G401 (cell line): ENCODE results near the gene MRPL28. TPM values are rescaled to one million over a fixed set of nuclear protein-coding genes. Genes with fewer than 3 reads are reported as not detected.
"Not testable (repeated sequence)": the region's sequence is repeated elsewhere in the genome, so short reads cannot be mapped to it uniquely, and the experiment has no call there.

ENCODE experiments used
- DNase-seq: peaks from one replicate; pipeline ENCODE4 v3.0.0-alpha.2; 2015; ENCODE audit warnings: low spot score
- in situ Hi-C: cut with HindIII; loops from 2 replicates; pipeline ENCODE4 v1.10.0; 2016; ENCODE audit warnings: low sequenced_read_pairs, mixed read lengths
- total RNA-seq: library from RNA; depleted of rRNA; stranded (reverse); fragments of >200 nt; shearing (Covaris generic); gene quantifications from 2 replicates; pipeline ENCODE4 v1.2.3, GENCODE V29; 2014

MRPL28 gene
- total RNA-seq, 1 experiment from 2014 or later = 250 TPM

DNA sequence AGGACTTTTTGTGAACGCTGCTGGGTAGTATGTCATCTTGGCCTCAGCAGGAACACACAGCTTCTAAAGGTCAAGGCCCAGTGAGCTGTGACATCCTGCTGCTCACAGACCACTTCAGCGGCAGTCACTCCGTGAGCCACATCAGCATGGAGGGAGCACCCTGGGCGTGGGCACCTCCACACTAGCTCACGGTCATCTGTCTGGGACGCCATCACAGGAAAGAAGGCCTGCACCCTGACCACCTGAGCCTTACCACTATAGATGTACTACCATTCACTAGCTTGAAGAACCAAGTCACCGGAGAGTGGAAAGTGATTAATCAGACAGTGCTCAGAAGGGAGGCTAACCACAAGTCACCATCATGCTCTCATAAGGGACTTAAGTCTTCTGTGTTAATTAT lies 21.1 kb downstream of the MRPL28 start:
- DNase-seq = no peak
- in situ Hi-C loops = no loop called here

DNA sequence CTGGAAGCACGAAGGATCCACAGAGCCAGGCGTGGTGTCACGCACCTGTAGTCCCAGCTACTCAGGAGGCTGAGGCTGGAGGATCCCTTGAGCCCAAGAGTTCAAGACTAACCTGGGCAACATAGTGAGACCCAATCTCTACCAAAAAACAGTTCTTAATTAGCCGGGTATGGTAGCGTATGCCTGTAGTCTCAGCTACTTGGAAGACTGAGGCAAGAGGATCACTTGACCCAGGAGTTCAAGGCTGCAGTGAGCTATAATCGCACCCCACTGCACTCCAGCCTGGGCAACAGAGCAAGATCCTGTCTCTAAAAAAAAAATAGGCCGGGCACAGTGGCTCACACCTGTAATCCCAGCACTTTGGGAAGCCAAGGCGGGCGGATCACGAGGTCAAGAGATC lies 21.8 kb downstream of the MRPL28 start:
- DNase-seq, in situ Hi-C loops: not testable (repeated sequence)

DNA sequence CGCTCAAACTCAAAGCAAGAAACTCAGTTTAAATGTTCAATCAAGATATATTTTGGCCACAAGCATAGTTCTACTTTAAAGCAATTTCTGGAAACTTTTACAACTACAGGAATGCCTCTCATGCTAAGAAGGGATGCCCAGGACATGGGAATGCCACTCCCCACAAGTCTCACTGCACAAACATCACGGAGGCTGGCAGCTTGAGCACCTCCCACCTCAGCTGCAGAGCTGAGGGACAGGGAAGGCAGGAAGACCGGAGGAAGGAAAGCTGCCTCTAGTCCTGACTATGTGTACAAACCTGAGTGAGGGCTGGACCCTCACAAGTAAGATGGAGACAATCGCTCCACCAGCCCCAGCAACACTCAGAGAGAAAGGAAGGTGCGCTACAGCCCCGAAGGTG lies 23.1 kb downstream of the MRPL28 start:
- no peak for DNase-seq
- in situ Hi-C loops = no loop called here

DNA sequence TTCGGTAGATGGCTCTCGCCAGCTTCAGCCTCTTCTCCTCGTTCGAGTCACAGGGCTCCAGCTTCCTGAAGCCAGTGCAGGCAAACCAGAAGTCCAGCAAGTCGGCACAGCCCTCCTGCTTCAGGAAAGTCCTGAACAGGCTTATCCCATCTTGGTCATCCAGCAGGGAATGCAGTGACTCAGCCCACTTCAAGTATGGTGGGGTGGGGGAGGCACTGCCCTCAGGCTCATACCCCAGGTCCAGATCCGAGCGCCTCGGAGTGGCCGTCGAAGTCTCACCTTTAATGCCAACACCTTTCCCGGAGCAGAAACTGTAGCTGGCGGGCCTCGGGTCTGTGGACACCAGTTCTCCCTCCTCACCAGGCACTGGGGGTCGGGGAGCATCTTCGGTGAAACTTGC lies 23.8 kb downstream of the MRPL28 start:
- in situ Hi-C loops = no loop called here
- no peak for DNase-seq

DNA sequence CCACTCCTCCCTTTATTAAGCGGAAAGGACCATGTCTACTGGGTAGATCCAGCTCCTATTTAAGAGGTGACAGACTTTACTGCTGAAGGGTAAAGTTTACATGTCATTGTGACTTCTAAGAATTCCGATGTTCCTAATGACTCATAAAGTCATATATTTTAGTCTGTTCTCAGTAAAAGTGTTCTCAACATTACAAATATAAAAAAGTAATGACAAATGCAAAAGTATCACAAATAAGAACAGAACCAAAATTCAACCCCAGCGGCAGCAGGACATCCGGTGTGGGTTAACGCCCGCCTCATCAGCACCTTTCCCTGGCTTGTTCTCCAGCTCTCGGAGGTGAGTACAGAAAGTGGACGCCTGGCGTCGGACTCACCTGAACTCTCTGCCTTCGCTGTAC lies 24.6 kb downstream of the MRPL28 start:
- no peak for DNase-seq
- in situ Hi-C loops = no loop called here

DNA sequence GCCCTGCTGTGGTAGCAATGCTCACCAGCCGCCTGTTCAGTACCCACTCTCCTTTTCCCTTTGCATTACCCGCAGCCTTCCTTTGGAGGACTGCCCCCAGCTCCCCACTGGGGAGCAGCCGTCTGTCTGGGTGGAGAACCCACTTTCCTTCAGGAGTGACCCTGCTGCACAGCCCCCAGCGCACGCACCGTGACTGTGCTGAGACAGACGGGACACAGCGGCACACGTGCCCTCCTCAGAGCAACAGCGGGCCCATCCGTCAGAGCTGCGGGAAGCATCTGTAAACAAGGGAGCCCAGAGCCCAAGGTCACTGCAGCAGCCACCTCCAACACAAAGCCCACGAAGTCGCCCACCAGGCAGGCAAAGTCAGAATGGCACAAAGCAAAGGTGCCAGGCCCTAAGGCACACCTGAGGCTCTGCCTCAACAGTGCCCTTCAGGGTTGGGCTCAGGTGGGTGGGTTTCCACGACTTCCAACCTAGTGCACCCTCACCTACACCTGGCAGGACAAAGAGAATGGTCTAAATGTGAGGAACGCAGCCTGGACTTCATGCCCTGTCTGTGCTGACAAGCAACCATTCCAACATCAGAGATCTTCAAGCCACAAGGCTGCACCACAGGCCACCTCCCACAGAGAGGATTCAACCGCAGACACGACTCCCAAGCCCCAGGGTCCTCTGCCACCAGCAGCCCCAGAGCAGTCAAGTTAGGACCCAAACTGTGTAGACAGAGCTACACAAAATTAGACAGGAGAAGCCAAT lies 27.7 kb downstream of the MRPL28 start:
- DNase-seq = no peak
- in situ Hi-C loops = no loop called here

DNA sequence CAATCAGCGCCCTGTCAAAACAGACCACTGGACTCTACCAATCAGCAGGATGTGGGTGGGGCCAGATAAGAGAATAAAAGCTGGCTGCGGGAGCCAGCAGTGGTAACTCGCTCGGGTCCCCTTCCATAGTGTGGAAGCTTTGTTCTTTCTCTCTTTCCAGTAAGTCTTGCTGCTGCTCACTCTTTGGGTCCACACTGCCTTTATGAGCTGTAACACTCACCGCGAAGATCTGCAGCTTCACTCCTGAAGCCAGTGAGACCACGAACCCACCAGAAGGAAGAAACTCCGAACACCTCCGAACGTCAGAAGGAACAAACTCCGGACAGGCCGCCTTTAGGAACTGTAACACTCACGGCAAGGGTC lies 28.4 kb downstream of the MRPL28 start:
- in situ Hi-C loops, DNase-seq: not testable (repeated sequence)

DNA sequence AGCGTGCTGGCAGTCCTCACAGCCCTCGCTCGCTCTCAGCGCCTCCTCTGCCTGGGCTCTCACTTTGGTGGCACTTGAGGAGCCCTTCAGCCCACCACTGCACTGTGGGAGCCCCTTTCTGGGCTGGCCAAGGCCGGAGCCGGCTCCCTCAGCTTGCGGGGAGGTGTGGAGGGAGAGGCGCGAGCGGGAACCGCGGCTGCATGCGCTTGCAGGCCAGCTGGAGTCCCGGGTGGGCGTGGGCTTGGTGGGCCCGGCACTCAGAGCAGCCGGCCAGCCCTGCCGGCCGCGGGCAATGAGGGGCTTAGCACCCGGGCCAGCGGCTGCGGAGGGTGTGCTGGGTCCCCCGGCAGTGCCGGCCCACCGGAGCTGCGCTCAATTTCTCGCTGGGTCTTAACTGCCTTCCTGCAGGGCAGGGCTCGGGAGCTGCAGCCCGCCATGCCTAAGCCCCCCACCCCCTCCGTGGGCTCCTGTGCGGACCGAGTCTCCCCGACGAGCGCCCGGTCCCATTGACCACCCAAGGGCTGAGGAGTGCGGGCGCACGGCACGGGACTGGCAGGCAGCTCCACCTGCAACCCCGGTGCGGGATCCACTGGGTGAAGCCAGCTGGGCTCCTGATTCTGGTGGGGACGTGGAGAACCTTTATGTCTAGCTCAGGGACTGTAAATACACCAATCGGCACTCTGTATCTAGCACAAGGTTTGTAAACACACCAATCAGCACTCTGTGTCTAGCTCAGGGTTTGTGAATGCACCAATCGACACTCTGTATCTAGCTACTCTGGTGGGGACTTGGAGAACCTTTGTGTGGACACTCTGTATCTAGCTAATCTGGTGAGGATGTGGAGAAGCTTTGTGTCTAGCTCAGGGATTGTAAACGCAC lies 29.0 kb downstream of the MRPL28 start:
- in situ Hi-C loops = not testable (repeated sequence)

DNA sequence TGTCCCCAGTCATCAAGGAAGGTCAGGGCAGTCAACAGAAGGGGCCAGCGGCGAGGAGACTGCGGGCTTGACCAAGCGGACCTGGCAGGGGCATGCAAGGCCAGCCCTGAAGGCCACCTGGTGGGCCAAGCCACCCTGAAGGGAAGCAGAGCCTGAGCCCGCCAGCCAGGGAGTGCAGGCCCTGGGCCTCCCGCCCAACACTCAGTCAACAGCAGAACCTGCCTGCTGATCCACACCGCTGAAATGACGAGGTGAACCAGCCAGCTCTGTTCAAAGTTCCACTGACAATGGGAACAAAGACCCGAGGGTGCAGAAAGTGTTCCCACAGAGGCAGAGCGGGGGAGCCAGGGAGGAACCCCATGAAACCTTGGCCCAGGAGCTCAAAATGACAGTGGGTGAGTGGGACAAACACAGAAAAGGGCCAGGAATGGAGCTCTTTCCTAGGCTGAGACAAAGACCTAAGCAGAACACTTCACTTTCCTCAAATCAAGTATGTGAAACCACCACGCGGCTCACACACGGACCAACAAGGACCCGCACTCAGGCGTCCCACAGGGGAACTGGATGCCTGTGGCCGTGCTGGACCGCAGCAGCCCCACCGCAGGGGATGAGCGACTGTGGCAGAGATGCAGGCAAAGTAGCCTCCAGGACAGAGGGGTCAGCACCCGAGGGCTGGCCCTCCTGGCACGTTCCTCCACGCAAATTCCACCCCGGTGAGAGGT lies 29.8 kb downstream of the MRPL28 start:
- in situ Hi-C loops = no loop called here
- DNase-seq = peak; percentile 48

More for the DNA sequence above, 29.0 kb downstream of the MRPL28 start:
- not testable (repeated sequence) for DNase-seq

DNA sequence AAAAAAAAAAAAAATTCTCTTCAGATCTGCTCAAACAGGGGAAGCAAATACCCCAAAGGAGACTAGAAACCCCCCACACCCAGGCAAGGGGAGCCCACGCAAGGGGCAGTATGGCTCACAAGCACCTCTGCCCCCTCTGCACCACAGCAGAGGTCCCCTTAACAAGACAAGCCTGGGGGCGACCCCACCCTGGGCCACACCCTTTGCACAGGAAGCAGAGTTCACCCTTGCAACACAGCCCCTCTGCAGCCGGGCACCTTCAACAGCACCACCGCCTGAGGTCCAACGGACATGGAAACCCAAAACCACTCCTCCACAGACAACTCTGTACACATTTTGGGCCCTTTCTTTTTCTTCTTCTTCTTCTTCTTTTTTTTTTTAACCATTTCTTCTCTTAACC lies 30.7 kb downstream of the MRPL28 start:
- in situ Hi-C loops = no loop called here
- DNase-seq = no peak

DNA sequence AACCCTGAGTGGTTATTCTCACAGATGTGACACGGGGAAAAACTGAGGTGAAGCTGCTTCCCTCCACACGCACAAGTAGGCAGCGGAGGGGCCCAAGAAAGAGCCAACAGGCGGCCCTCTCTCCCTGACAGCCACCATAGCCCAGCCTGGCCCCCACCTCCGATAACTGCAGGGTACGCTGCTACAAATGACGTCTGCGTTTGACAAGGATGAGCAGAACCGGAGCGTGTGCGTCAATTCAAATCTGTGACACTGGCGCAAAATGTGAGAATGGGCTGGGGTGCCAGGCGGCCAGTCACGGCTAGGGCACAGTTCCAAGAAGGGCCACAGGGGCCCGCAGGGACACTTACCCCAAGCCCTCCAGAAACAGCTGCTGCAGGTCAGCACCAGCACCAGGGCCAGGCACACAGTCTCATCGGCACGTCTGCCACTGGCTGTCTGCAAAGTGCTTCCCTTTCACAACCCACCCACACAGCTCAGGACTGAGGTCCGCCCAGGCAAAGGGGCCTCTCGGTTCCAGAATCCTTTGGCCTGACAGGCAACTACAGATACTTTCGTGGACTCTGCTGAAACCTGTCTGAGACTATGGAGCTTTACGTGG lies 32.3 kb downstream of the MRPL28 start:
- in situ Hi-C loops = no loop called here
- peak; percentile 64 for DNase-seq

DNA sequence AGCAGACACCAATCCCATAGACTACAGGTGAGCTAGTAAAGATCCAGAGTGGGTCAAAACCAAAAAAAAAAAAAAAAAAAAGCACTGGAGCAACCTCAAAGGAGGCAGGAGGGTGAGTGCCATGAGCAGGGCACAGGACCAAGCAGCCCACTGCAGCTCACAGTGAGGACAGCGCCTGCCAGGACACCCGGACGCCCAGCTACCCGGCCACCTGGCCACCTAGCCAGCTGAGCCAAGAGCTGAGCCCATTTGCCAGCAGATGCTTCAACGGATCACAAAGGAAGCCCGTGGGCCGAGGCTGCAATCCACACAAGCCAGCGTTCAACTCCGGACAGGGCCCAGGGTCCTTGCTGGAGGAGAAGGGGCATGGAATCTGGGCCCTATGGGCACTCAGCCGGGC lies 32.9 kb downstream of the MRPL28 start:
- in situ Hi-C loops = no loop called here
- peak; percentile 90 for DNase-seq

DNA sequence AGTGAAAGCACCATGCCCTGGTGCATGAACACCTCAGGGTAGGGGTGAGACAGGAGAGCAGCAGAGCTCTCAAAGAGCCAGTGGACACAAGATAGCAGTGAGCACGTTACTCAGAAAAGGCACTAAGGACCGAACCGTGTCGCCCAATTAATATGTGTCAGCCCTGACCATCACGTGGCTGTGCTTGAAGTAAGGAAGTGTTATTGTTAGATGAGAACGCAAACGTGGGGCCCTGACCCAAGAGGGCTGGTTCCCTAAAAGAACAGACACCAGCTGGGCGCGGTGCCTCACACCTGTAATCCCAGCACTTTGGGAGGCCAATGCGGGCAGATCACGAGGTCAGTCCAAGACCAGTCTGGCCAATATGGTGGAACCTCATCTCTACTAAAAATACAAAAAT lies 34.1 kb downstream of the MRPL28 start:
- in situ Hi-C loops = no loop called here

DNA sequence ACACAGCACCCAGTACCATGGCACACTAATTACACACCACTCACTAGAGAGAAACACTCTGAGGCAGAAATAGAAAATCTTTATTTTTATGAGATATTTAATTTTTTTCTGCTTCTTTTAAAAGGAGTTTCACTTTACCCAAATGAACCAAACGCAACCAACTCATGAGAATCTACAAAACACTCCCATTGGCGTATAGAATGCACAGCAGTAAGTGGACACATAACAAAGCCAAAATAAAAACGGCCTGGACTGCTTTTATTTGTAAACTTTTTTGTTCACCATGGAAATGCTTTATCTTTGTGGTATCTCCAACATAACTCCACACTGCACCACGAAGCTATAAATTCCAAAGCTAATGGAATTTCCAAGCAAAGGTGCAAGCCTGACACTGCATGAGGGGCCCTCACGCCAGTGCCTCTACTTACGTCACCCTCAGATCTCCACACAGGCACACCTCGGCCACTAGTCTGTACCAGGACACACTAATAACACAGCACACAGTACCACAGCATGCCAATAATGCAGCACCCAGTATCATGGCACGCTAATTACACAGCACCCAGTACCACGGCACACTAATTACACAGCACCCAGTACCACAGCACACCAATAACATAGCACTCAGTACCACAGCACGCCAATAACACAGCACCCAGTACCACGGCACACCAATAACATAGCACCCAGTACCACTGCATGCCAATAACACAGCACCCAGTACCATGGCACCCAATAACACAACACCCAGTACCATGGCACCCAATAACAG lies 35.3 kb downstream of the MRPL28 start:
- in situ Hi-C loops = not testable (repeated sequence)

More for the DNA sequence above, 34.1 kb downstream of the MRPL28 start:
- no peak for DNase-seq

DNA sequence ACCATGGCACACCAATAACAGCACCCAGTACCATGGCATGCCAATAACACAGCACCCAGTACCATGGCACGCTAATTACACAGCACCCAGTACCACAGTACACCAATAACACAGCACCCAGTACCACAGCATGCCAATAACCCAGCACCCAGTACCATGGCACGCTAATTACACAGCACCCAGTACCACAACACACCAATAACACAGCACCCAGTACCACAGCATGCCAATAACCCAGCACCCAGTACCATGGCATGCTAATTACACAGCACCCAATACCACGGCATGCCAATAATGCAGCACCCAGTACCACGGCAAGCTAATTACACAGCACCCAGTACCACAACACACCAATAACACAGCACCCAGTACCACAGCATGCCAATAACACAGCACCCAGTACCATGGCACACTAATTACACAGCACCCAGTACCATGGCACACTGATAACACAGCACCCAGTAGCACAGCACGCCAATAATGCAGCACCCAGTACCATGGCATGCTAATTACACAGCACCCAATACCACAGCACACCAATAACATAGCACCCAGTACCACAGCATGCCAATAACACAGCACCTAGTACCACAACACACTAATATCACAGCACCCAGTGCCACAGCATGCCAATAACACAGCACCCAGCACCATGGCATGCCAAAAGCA lies 36.0 kb downstream of the MRPL28 start:
- DNase-seq, in situ Hi-C loops: not testable (repeated sequence)

More for the DNA sequence above, 35.3 kb downstream of the MRPL28 start:
- not testable (repeated sequence) for DNase-seq

DNA sequence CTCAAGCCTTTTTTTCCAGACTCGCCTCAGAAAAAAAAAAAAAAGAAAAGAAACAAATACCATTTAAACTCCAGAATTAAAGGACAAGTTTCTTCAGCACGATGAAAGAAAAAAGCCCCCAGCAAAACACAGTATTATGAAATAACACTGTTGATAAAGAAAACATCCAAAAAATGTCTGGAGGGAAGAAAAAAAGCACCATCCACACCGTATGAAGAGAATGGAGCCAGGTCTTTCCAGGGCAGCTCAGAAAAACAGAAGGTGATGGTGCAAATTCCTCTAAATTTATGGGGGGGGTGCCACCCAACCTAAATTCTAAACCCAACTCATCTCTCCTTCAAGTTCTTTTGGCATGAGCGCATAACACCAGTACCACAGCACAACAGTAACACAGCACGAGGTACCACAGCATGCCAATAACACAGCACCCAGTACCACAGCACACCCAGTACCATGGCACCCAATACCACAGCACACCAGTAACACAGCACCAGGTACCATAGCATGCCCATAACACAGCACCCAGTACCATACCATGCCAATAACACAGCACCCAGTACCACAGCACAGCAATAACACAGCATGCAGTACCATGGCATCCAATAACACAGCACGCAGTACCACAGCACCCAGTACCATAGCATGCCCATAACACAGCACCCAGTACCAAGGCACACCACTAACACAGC lies 36.8 kb downstream of the MRPL28 start:
- in situ Hi-C loops = no loop called here
- DNase-seq = no peak

DNA sequence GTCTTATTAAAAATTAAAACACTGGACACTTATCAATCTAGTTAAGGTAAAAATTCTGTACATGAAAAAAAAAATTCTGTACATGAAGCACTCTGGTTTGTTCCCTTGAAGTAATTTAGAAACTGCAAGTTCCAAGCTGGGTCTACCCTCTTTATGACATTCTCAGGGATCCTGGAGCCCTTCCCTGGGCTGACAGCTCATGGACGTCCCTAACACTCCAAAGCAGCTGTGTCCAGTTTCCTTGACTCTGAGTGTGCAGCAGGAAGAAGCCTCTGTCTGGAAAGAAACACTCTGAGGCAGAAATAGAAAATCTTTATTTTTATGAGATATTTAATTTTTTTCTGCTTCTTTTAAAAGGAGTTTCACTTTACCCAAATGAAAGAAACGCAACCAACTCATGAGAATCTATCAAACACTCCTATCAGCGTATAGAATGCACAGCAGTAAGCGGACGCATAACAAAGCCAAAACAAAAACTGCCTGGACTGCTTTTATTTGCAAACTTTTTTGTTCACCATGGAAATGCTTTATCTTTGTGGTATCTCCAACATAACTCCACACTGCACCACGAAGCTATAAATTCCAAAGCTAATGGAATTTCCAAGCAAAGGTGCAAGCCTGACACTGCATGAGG lies 39.0 kb downstream of the MRPL28 start:
- DNase-seq, in situ Hi-C loops: not testable (repeated sequence)
